ENCODE data around the gene ZNF574.

Gene ZNF574

GRCh38 chr19:42079886-42080763 lies 4.2 kb downstream of the ZNF574 start:
- no peak for DNase-seq (ENCODE audit: low read depth in 2 of 2)

GRCh38 chr19:42080764-42081375 lies 4.9 kb downstream of the ZNF574 start:
- no peak for DNase-seq (ENCODE audit: low read depth in 2 of 2)

GRCh38 chr19:42081584-42082203 lies 5.7 kb downstream of the ZNF574 start:
- no peak for DNase-seq (ENCODE audit: low read depth in 2 of 2)

GRCh38 chr19:42083537-42083936 lies 7.6 kb downstream of the ZNF574 start:
- DNase-seq (ENCODE audit: low read depth in 2 of 2): no peak

- no peak for DNase-seq (ENCODE audit: low read depth in 2 of 2)
Observed at GRCh38 chr19:42086188-42086736, 10.3 kb downstream of the ZNF574 start.

GRCh38 chr19:42086770-42087550 lies 11.0 kb downstream of the ZNF574 start:
- no peak for DNase-seq (ENCODE audit: low read depth in 2 of 2)

GRCh38 chr19:42088471-42089190 lies 12.7 kb downstream of the ZNF574 start:
- no peak for DNase-seq (ENCODE audit: low read depth in 2 of 2)

- no peak for DNase-seq (ENCODE audit: low read depth in 2 of 2)
Observed at GRCh38 chr19:42089191-42089750, 13.3 kb downstream of the ZNF574 start.

- no peak for DNase-seq (ENCODE audit: low read depth in 2 of 2)
Observed at GRCh38 chr19:42089772-42090171, 13.8 kb downstream of the ZNF574 start.

- no peak for DNase-seq (ENCODE audit: low read depth in 2 of 2)
Observed at GRCh38 chr19:42090672-42091071, 14.7 kb downstream of the ZNF574 start.

- no peak for DNase-seq (ENCODE audit: low read depth in 2 of 2)
Observed at GRCh38 chr19:42091300-42091699, 15.3 kb downstream of the ZNF574 start.

GRCh38 chr19:42091742-42092141 lies 15.8 kb downstream of the ZNF574 start:
- DNase-seq (ENCODE audit: low read depth in 2 of 2): no peak

GRCh38 chr19:42092350-42092749 lies 16.4 kb downstream of the ZNF574 start:
- DNase-seq (ENCODE audit: low read depth in 2 of 2): no peak

- DNase-seq (ENCODE audit: low read depth in 2 of 2): no peak
Observed at GRCh38 chr19:42093505-42093904, 17.5 kb downstream of the ZNF574 start.

- DNase-seq (ENCODE audit: low read depth in 2 of 2): no peak
Observed at GRCh38 chr19:42093926-42094325, 18.0 kb downstream of the ZNF574 start.

- no peak for DNase-seq (ENCODE audit: low read depth in 2 of 2)
Observed at GRCh38 chr19:42095142-42095813, 19.3 kb downstream of the ZNF574 start.

- DNase-seq (ENCODE audit: low read depth in 2 of 2): no peak
Observed at GRCh38 chr19:42095814-42096230, 19.9 kb downstream of the ZNF574 start.

- DNase-seq (ENCODE audit: low read depth in 2 of 2): no peak
Observed at GRCh38 chr19:42096255-42096837, 20.4 kb downstream of the ZNF574 start.

GRCh38 chr19:42097461-42097860 lies 21.5 kb downstream of the ZNF574 start:
- DNase-seq (ENCODE audit: low read depth in 2 of 2): no peak

- DNase-seq (ENCODE audit: low read depth in 2 of 2): no peak
Observed at GRCh38 chr19:42098781-42099180, 22.8 kb downstream of the ZNF574 start.
